NCI-H1048 (cell line): Measurements from ENCODE around the gene MTA3.
"Not testable (repeated sequence)": the region's sequence is repeated elsewhere in the genome, so short reads cannot be mapped to it uniquely, and the experiment has no call there.

Experiments
- DNase-seq: peaks from one replicate; lab custom pipeline; 2025; lab: John Stamatoyannopoulos, UW

Gene MTA3

DNA sequence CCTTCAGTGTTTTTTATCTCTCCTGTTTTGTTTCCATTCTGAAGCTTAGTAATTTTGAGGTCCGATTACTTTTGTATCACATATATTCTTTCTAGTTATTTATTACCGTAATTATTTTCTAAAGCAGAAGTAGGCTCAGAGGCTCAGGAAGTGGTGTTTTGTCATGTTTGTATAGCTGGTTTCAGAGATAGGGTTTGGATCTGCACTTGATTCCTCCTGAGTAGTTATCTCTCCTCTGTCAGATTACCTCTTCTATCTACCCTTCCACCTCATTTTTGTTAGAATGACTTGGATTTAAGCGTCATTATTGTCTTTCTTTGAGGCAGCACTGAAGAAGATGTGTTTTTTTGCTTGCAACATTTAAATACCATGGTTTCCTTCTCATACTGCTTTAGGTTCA, 95.4 kb downstream of the MTA3 start:
- no peak for DNase-seq

DNA sequence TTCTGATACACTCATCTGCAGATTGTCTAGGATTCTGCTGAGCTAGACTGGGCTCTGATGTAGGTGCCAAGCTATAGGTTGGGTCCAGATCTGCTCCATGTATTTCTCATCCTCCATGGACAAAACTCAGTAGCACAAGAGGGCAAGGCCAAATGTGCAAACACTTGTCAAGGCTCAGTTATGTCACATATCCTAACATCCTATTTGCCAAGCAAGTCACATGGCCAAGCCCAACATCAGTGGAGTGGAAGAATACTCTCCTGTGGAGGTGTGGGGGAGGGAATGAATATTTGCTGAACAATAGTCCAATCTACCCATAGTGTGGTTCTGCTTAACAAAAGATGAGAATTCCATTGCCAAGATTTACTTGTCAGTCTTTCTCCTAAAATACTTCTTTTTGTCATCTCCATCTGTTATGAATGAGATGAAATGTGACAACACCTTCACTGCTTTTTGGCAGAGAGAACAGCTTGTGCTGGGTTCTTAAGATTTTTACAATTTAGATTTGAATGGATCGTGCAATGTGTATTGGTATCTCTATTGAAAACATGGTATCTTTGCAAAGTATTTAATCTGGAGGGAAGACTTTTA, 105.7 kb downstream of the MTA3 start:
- DNase-seq, result no peak

DNA sequence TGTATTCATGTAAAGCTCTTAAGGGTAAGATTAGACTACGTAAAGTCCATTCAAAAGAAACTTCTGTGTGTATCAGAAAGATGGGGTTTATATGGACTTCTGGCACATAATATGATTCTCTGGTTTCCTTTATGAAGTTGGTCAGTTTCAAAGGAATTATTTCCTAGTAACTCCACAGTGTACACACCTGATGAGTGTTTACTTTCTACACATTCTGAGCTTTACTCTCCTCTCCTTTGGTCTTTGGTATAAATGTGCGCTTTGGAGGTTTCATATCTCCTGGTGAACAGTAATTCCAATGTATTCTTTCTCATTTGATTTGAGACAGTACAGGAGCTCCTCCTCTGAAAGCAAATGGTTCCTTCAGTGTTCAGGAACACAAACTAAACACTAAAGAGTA, 107.4 kb downstream of the MTA3 start:
- no peak for DNase-seq

DNA sequence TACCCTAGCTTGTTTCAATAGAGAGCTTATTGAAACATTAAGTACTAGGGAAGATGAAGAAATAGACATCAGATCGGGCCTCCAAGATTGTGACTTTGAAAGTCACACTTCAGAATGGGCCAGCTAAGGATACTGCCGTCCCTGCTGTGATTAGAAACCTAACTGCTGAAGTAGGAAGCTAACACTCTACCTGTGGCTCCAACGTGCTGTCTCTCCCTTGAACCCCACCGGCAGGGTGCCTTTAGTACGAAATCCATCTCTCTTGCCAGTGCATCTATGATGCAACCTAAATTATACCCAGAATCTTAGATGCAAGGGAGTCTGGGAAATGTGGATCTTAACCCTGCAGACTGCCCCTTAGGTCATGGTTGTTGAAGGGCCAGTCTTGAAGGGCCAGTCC, 116.9 kb downstream of the MTA3 start:
- DNase-seq, result no peak

DNA sequence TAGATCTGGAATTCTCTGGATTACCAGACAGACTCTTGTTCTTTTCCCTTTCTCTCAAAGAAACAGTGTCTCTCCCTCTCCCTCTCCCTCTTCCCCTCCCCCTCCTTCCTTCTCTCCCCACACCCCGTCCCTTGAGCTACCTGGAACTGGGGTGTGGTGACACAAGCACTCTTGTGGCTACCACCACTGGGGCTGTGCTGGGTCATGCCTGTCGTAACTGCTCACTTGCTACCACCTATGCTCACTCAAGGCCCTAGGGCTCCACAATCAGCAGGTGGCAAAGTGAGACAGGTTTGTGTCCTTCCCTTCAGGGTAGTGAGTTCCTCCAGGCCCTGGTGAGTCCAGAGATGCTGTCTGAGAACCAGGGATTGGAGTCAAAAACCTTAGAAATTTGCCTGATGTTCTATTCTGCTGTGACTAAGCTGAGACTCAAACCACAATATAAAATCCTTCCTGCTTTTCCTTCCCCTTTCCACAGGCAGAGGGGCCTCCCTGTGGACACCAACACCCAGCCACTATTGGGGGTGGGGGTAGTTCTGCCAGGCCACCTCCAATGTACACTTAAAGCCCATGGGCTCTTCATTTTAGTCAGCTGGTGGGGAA, 124.7 kb downstream of the MTA3 start:
- no peak for DNase-seq

DNA sequence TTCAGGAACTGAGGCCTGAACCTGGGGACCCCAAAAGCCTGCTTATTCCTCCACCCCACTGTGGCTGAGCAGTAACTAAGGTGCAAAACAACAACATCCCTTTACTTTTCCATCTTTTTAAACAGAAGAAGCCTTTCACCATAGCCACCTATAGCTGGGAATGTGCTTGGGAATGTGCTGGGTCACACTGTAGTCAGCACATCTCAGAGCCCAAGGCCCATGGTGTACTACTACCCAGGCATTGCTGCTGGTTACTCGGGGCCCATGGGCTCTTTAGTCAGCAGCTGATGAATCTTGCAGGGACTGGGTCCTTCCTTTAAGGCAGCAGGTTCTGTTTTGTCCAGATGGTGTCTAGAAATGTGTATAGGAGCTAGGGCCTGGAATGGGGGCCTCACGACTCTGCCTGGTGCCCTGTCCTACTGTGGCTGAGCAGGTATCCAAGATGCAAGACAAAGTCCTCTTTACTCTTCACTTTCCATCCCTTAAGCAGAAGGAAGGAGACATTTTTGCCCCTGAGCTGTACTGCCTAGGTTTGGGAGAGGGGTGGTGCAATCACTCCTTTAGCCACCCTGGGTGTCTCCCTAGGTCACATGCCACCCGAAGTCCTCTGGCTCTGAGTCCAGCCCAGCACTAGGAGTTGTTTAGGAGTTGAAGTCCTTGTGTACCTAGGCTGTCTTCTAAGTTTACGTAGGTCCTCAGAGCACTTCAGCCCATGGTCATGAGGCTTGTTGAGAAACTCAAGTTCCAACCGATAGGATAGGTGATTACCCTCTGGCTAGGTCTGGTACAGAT, 125.5 kb downstream of the MTA3 start:
- no peak for DNase-seq

DNA sequence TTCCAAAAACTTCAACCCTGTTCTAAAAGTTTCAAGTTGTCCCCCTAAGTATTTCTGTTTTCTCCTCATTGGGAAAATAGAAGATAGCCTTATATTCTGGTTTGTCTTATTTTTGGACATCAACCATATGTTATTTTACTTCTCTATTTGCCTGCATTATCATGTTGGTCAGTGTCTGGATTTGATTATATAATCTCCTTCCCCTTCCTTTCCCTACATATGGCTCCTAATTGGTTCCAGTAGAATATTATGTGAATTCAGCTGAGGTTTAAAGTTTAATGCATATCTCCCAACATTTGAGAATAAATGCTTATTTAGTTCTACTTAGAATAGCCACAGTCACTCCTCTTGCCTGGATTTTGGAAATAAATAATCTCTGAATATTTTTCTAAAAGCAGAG, 128.6 kb downstream of the MTA3 start:
- DNase-seq, result no peak

DNA sequence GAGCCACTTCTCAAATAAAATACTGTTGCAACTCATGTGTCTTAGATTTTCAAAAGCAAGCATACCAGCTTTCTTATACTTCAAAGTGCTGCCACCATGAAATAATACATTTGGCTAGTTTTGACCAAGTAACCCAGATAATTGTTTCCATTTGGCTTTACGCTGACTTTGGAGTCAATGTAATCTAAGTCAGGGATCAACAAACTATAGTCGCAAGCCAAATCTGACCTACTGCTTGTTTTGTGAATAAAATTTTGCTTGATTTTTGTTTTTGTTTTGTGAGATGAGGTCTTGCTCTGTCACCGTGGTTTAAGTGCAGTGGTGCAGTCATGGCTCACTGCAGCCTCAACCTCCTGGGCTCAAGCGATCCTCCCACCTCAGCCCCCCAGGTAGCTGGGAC, 130.5 kb downstream of the MTA3 start:
- DNase-seq, result no peak

DNA sequence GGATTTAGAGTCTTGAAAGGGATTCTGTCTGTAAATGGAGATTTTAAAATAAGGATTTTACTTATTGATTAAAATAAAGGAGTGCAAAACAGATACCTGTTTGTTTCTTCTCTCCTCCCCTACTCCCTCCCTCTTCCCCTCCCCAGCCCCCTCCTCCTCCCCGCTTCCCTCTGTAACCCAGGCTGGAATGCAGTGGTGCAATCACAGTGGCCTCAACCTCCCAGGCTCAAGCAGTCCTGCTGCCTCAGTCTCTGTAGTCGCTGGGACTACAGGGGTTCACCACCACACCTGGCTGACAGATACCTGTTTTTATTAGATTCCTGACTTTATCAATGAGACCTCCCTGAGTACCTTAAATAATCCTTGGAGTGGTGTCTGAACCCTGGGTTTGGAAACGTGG, 138.4 kb downstream of the MTA3 start:
- no peak for DNase-seq

DNA sequence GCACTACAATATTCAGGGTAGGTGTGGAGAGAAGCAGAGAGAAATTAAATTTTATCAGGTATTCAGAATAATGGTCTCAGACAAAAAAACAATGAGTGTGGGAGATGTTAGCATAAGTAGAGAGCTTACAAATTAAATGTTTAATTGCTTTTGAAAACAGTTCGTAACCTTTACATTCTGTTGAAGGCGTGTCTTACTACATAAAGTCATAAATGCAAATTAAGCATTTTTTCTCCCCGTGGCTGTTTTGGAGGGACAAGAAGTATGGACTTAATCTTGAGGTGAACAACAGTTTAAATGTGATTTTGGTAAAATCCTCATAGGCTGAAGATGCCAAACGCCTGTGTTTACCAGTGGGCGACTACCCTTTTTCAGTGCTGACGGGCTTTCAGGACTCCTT, 139.7 kb downstream of the MTA3 start:
- no peak for DNase-seq

DNA sequence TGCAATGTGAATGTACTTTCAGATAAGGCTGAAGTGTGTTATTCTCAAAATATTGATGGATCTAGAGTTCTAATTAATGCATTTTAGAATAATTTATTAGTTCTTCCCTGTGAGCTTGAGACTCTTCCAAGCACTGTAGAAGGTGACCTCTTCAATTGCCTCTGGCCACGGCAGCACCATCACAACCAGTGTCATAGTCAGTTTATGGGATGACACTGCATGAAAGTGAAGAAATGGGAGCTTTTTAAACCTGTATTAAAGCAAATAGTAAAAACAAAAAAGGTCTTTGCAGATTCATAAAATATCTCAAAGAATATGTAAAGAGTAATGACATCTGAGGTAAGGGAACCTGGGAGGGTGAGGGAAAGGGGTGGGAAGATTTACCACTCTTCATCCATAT, 143.5 kb downstream of the MTA3 start:
- DNase-seq, result no peak

DNA sequence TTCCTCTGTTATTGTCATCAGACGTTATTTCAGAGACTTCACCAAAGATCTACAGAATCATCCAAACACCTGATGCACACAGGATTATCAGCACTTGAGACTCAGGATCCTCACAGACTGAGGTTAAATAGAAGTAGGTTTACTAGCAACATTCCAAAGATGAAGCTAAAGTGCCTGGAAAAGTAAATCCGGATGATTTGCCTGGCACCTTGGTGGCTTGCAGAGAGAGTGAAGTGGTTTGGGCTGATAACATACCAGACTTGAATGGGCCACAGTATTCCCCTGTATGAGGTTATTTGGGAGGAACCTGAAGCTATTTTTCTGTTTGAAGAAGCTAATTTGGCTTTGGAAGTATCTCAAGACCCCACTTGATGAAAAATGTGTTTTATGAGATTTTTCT, 144.5 kb downstream of the MTA3 start:
- DNase-seq, result no peak

DNA sequence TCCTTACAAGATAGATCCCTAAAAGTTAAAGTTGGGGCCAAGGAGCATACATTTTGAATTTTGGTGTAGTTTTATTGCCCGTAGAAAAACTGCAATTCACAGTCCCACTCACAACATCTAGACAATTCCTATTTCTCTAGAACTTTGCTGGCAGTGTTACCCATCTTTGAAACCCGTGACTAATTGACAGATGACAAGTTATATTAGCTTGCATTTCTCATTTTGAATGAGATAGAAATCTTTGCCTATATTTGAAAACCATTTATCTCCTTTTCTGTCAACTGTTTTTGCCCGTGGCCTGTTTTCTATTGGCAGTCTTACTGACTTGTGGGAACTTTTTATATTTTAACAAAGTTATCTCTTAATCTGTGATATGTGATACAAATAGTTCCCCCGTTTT, 145.5 kb downstream of the MTA3 start:
- no peak for DNase-seq

DNA sequence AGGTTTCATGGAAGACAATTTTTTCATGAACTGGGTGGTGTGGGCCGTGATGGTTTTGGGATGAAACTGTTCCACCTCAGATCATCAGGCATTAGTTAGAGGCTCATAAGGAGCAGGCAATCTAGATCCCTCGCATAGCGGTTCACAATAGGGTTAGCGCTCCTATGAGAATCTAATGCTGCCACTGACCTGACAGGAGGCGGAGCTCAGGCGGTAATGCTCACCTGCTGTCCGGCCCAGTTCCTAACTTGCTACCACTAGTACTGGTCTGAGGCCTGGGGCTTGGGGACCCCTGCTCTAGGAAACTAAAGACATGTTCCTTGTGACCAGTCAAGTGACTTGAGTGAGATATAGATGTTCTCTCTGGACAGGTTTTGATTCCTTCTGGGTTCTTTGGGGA, 146.3 kb downstream of the MTA3 start:
- no peak for DNase-seq

DNA sequence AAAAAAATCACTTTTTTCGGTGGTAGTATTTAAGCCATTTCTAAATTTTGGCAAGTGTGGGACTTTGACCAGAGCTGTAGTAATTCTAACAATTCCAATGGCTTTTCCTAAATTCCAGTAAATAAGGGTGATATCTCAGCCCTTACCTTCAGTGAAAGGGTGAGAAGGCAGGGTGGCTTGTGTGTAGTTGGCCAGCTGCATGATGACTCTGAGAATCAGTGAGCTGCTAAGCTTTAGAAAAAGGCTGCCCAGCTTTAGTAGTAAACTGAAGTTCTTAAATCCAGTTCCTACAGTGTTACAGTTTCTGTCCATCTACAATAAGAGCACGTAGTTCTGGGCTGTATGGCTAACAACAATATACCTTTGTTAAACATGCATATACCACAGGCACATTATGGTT, 153.5 kb downstream of the MTA3 start:
- DNase-seq, result no peak

DNA sequence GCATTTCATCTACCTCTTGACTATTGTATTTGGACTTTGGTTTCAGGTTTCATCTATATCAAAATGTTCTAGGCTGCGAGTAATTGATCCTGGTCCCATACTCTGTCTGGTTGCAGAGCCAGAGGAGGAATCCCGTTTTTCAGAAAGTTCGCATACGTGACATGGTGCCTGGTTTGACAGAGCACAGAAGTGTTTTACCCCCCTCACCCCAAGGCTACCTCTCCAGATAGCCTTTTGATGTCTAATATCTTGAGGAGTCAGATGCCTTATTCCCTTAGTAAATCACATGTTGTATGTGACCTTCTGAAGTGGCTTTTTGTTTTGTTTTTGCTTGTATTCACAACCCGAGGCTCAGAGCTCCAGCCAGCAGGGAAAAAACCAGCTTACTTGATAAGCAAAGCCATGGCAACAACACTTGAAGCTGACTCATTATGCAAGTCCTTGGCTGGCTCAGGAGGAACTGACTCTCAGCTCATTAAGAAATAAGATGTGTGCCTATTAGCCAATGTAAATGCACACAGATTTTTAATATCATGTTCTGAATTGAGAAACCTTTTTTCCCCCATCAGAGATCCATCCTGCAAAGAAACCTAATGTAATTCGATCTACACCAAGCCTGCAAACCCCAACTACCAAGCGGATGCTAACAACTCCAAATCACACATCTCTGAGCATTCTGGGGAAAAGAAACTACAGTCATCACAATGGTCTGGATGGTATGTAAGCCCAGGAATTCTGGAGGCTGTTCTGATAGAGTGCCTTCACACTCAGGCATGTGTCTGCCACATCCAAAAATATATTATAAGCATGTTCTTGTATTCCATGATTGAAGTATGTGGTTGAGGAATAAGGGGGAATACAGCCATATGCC, 154.1 kb downstream of the MTA3 start:
- DNase-seq, result no peak

DNA sequence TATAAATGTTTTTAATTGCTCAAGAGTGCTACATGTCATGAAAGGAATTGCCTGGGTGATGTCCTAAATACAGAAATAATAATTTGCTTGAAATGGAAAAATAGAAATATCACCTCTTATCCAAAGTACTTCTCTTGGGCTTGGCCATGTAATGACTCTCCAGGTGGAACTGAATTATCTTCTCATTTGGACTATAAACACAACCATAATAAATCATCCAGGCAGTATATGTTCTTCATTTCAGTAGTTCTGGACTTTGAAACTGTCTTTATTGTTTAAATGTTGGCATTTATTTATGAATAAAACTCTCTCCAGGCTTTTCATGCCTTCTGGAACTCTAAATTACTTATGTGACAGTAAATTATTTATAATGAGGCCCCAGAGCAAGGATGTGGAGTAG, 155.0 kb downstream of the MTA3 start:
- DNase-seq, result no peak

DNA sequence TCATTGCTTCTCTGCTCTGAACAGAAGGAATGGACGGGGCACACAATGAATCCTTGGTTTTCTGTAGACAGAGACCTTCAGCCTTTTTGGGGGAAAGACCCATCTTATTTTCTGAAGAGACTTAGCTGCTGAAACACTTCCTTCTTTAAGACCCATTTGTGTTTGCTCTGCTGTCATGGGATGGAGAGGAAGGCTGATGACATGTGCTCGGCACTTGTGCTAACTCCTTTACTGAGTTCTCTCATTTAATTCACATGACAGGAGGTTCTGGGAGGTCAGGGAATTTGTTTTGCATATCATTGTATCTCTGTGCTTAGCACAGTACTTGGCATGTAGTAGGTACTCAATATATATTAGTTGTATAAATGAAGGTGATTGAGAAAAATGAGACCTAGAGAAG, 156.5 kb downstream of the MTA3 start:
- no peak for DNase-seq

DNA sequence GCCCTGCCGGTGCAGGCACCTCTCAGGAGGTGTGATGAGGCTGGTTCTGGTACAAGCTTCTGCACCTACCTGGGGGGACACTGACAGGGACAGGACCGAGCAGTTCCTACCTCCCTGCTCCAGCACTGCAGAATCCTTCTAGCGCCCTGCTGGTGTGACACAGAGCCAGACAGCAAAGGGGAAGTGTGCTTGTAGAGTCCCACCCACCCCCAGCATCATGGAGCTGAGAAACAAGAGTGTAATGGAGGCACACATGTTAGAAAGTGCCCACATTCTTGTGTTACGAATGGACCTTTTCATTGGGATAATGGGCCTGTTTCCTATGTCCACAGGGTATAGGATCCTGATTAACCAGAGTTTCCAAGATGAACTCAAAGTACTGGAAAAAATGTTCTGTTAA, 157.2 kb downstream of the MTA3 start:
- no peak for DNase-seq

DNA sequence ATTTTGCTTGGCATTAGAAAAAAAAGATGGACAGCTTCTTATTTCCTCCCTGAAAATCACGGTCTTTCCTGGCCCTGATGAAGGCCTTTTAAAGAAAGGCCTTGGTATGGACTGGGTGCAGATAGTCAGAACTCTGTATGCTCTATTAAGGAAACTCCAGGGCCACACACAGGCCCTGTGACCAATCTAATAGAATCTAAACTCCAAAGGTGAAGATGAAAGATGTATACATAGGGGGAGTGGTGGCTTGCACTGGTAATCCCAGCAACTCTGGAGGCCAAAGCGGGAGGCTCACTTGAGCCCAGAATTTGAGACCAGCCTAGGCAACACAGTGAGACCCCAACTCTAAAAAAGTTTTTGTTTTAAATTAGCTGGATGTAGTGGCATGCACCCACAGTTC, 158.2 kb downstream of the MTA3 start:
- DNase-seq, result no peak

DNA sequence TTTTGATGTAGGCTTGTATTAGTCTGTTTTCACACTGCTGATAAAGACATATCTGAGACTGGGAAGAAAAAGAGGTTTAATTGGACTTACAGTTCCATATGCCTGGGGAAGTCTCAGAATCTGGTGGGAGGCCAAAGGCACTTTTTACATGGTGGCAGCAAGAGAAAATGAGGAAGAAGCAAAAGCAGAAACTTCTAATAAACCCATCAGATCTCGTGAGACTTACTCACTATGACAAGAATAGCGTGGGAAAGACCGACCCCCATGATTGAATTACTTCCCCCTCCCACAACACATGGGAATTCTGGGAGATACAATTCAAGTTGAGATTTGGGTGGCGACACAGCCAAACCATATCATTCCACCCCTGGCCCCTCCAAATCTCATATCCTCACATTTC, 162.9 kb downstream of the MTA3 start:
- DNase-seq, result not testable (repeated sequence)

DNA sequence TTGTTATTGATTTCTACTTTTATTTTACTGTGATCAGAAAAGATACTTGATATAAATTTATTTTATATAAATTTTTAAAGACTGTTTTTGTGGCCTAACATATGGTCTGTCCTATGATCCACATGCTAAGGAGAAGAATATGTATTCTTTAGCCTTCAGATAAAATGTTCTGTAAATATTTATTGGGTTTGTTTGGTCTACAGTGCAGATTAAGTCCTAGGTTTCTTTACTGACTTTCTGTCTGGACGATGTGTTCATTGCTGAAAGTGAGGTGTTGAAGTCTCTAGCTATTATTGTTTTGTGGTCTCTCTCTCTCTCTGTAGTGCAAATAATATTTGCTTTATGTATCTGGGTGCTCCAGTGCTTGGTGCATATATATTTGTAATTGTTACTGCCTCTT, 165.4 kb downstream of the MTA3 start:
- no peak for DNase-seq
